DMS153 treated with DMSO at 0.1 percent for 48 hours (cell line): ENCODE measurements around the gene HOXC5.
A peak's percentile ranks its signal among the peaks of the same experiment; 100 is the strongest.

Source experiments
- DNase-seq: peaks from one replicate; lab custom pipeline; 2025; ENCODE audit not compliant: unreplicated experiment; lab: John Stamatoyannopoulos, UW

HOXC5 gene

GRCh38 chr12:54006559-54007220 is 26.2 kb upstream of the HOXC5 start:
- DNase-seq, result no peak

GRCh38 chr12:54007538-54008259 is 25.2 kb upstream of the HOXC5 start:
- DNase-seq, result no peak

GRCh38 chr12:54008260-54008552 is 24.6 kb upstream of the HOXC5 start:
- no peak for DNase-seq

GRCh38 chr12:54009171-54010052 is 23.4 kb upstream of the HOXC5 start:
- no peak for DNase-seq

GRCh38 chr12:54010053-54010971 is 22.5 kb upstream of the HOXC5 start:
- no peak for DNase-seq

GRCh38 chr12:54010972-54011664 is 21.7 kb upstream of the HOXC5 start:
- no peak for DNase-seq

GRCh38 chr12:54011665-54012532 is 21.0 kb upstream of the HOXC5 start:
- DNase-seq, result no peak

GRCh38 chr12:54012631-54013409 is 20.0 kb upstream of the HOXC5 start:
- DNase-seq, result no peak

GRCh38 chr12:54014377-54015017 is 18.4 kb upstream of the HOXC5 start:
- no peak for DNase-seq

GRCh38 chr12:54015018-54015931 is 17.6 kb upstream of the HOXC5 start:
- DNase-seq, result no peak

GRCh38 chr12:54016051-54016450 is 16.8 kb upstream of the HOXC5 start:
- DNase-seq, result no peak

- no peak for DNase-seq
Measured at GRCh38 chr12:54016478-54016964, 16.3 kb upstream of the HOXC5 start.

- peak; percentile 65 for DNase-seq
Measured at GRCh38 chr12:54017027-54017788, 15.6 kb upstream of the HOXC5 start.

- peak; percentile 65 for DNase-seq
Measured at GRCh38 chr12:54017878-54018467, 14.9 kb upstream of the HOXC5 start.

- DNase-seq, result no peak
Measured at GRCh38 chr12:54018468-54018984, 14.3 kb upstream of the HOXC5 start.
